WTC11 (cell line): ENCODE measurements around the gene TACC2. TPM values are rescaled to one million over a fixed set of nuclear protein-coding genes. Genes with fewer than 3 reads are reported as not detected.

Experiments
- ATAC-seq: fragments of 200-7000 bp; cut with Tn5 transposase; 2 replicates; pipeline ENCODE4 v1.10.0; 2021; ENCODE audit warnings: mild to moderate bottlenecking, moderate library complexity
- CTCF ChIA-PET: fragments of 300-600 bp; sonication (Branson Sonifier 250); formaldehyde crosslinking; loops from one replicate; lab custom pipeline; 2021; ENCODE audit warnings: antibody characterized with exemption; lab: Charles Lee
- POLR2A ChIA-PET: fragments of 350-600 bp; sonication (Branson Sonifier 250); formaldehyde crosslinking; loops from one replicate; lab custom pipeline; 2021; ENCODE audit warnings: antibody characterized with exemption; lab: Charles Lee
- DNase-seq: peaks from one replicate; pipeline ENCODE4 v3.0.0; 2021; ENCODE audit warnings: low spot score
- H3K27ac Mint-ChIP-seq: 2 replicates; pipeline ENCODE4 v1.8.0; 2021; ENCODE audit warnings: mixed read lengths
- H3K27me3 Mint-ChIP-seq: 2 replicates; pipeline ENCODE4 v1.8.0; 2021; ENCODE audit warnings: low read depth, mild to moderate bottlenecking, moderate library complexity, mixed read lengths
- H3K36me3 Mint-ChIP-seq: 2 replicates; pipeline ENCODE4 v1.8.0; 2021; ENCODE audit warnings: mixed read lengths
- H3K4me1 Mint-ChIP-seq: 2 replicates; pipeline ENCODE4 v1.8.0; 2022; ENCODE audit warnings: mixed read lengths
- H3K4me3 Mint-ChIP-seq: 2 replicates; pipeline ENCODE4 v1.8.0; 2021; ENCODE audit warnings: mild to moderate bottlenecking, moderate library complexity, mixed read lengths
- H3K9me3 Mint-ChIP-seq: 2 replicates; pipeline ENCODE4 v1.8.0; 2021; ENCODE audit warnings: mixed read lengths
- CTCF ChIP-seq: fragments of 200-600 bp; IDR thresholded peaks from 2 replicates; pipeline ENCODE4 v1.8.0; 2022; ENCODE audit warnings: antibody characterized with exemption
- E2F1 ChIP-seq: sonication (generic); formaldehyde crosslinking; IDR thresholded peaks from 2 replicates; pipeline ENCODE4 v1.8.0; 2022; ENCODE audit warnings: mild to moderate bottlenecking, missing genetic modification reagents
- EMX1 ChIP-seq: fragments of 250-450 bp; sonication (Bioruptor Pico); IDR thresholded peaks from 2 replicates; pipeline ENCODE4 v1.8.0; 2021; ENCODE audit warnings: mild to moderate bottlenecking
- ETV6 ChIP-seq: sonication (generic); formaldehyde crosslinking; IDR thresholded peaks from 2 replicates; pipeline ENCODE4 v1.8.1; 2022; ENCODE audit warnings: mild to moderate bottlenecking, missing genetic modification reagents
- GABPB1 ChIP-seq: sonication (generic); formaldehyde crosslinking; IDR thresholded peaks from 2 replicates; pipeline ENCODE4 v1.8.1; 2023; ENCODE audit warnings: mild to moderate bottlenecking, missing genetic modification reagents
- GRHL2 ChIP-seq: fragments of 250-450 bp; sonication (Bioruptor Pico); IDR thresholded peaks from 2 replicates; pipeline ENCODE4 v1.8.0; 2022; ENCODE audit warnings: mild to moderate bottlenecking, moderate library complexity; ENCODE audit not compliant: insufficient replicate concordance, severe bottlenecking
- HMGA2 ChIP-seq: fragments of 250-450 bp; sonication (Bioruptor Pico); IDR thresholded peaks from 2 replicates; pipeline ENCODE4 v1.4.0; 2021; ENCODE audit warnings: mild to moderate bottlenecking, moderate library complexity
- JUN ChIP-seq: sonication (generic); formaldehyde crosslinking; IDR thresholded peaks from 2 replicates; pipeline ENCODE4 v1.8.0; 2023; ENCODE audit warnings: mild to moderate bottlenecking, missing genetic modification reagents
- NR1H2 ChIP-seq: sonication (generic); formaldehyde crosslinking; IDR thresholded peaks from 2 replicates; pipeline ENCODE4 v1.9.0; 2021; ENCODE audit warnings: mild to moderate bottlenecking, moderate library complexity, missing genetic modification reagents
- PRRX2 ChIP-seq: fragments of 250-450 bp; sonication (Bioruptor Pico); IDR thresholded peaks from 2 replicates; pipeline ENCODE4 v1.8.0; 2021; ENCODE audit warnings: mild to moderate bottlenecking
- RORB ChIP-seq: fragments of 250-450 bp; sonication (Bioruptor Pico); IDR thresholded peaks from 2 replicates; pipeline ENCODE4 v1.9.0; 2021; ENCODE audit warnings: mild to moderate bottlenecking
- SMAD4 ChIP-seq: sonication (generic); formaldehyde crosslinking; IDR thresholded peaks from 2 replicates; pipeline ENCODE4 v1.8.0; 2022; ENCODE audit warnings: mild to moderate bottlenecking, missing genetic modification reagents
- TCF7 ChIP-seq: sonication (generic); formaldehyde crosslinking; IDR thresholded peaks from 2 replicates; pipeline ENCODE4 v1.8.0; 2022; ENCODE audit warnings: mild to moderate bottlenecking, low read depth, missing genetic modification reagents, moderate library complexity
- TEAD1 ChIP-seq: sonication (generic); formaldehyde crosslinking; IDR thresholded peaks from 2 replicates; pipeline ENCODE4 v1.8.0; 2022; ENCODE audit warnings: mild to moderate bottlenecking, missing genetic modification reagents
- total RNA-seq: library from RNA; stranded (reverse); gene quantifications from 3 replicates; pipeline ENCODE4 v1.2.3, GENCODE V29; 2021
- TF ChIP-seq, protein P1 (sequence below): fragments of 250-450 bp; sonication (Bioruptor Pico); IDR thresholded peaks from 2 replicates; pipeline ENCODE4 v2.1.2; 2022; ENCODE audit warnings: mild to moderate bottlenecking, moderate library complexity
- TF ChIP-seq, protein P2 (sequence below): sonication (generic); formaldehyde crosslinking; IDR thresholded peaks from 2 replicates; pipeline ENCODE4 v1.8.1; 2023; ENCODE audit warnings: mild to moderate bottlenecking, missing genetic modification reagents, moderate library complexity
- TF ChIP-seq, protein P3 (sequence below): sonication (generic); formaldehyde crosslinking; IDR thresholded peaks from 2 replicates; pipeline ENCODE4 v1.8.1; 2022; ENCODE audit warnings: low read depth, missing genetic modification reagents, borderline replicate concordance
- TF ChIP-seq, protein P4 (sequence below): sonication (generic); formaldehyde crosslinking; IDR thresholded peaks from 2 replicates; pipeline ENCODE4 v1.8.1; 2022; ENCODE audit warnings: mild to moderate bottlenecking, moderate library complexity, missing genetic modification reagents

The TACC2 gene
- total RNA-seq, 1 experiment from 2014 or later = 28.9 TPM

DNA sequence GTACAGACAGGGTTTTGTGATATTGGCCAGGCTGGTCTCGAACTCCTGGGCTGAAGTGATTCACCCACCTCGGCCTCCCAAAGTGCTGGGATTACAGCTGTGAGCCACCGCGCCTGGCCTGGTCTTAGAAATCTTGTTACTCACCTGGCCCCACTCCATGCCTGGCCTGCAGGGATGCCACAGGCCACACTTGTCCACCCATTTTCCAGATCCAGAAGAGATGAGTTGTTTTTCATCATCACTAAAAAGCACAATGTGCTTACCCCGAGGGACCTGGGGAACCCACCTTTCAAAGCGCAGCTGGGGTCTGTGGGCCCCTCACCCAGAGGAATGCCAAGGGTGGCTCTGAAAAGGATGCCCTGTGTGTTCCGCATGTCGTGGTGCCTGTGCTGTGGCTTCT, 134.2 kb downstream of the TACC2 start:
- no peaks in the 10 kb centered on the region for H3K36me3 Mint-ChIP-seq
- DNase-seq (no peak), ATAC-seq (no peak)
- no peak for TF ChIP-seq HMGA2 (CRISPR knock-in tag)
- TF ChIP-seq, protein P1, sequence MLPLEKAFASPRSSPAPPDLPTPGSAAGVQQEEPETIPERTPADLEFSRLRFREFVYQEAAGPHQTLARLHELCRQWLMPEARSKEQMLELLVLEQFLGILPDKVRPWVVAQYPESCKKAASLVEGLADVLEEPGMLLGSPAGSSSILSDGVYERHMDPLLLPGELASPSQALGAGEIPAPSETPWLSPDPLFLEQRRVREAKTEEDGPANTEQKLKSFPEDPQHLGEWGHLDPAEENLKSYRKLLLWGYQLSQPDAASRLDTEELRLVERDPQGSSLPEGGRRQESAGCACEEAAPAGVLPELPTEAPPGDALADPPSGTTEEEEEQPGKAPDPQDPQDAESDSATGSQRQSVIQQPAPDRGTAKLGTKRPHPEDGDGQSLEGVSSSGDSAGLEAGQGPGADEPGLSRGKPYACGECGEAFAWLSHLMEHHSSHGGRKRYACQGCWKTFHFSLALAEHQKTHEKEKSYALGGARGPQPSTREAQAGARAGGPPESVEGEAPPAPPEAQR (CRISPR knock-in tag) = no peak
- no peak for TF ChIP-seq SMAD4 (CRISPR knock-in tag)
- TF ChIP-seq ETV6 (CRISPR knock-in tag) = no peak
- no peak for TF ChIP-seq PRRX2 (CRISPR knock-in tag)
- no peak for TF ChIP-seq TCF7
- TF ChIP-seq, protein P2, sequence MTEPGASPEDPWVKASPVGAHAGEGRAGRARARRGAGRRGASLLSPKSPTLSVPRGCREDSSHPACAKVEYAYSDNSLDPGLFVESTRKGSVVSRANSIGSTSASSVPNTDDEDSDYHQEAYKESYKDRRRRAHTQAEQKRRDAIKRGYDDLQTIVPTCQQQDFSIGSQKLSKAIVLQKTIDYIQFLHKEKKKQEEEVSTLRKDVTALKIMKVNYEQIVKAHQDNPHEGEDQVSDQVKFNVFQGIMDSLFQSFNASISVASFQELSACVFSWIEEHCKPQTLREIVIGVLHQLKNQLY (CRISPR knock-in tag) = no peak
- no peak for TF ChIP-seq CTCF
- H3K4me3 Mint-ChIP-seq = no peak overlapping the region
- no peak overlapping the region for H3K27ac Mint-ChIP-seq
- H3K27me3 Mint-ChIP-seq = no peaks in the 10 kb centered on the region
- no peaks in the 10 kb centered on the region for H3K9me3 Mint-ChIP-seq
- ChIA-PET POLR2A (no interaction called here), CTCF (interaction anchor here (1.0 to 1.2 kb wide), 2 partner anchors 20 to 72 kb away, joined by 3 to 4 read pairs; no protein-coding TSS in a partner anchor)
- peaks cover 24% of the 10 kb centered on the region for H3K4me1 Mint-ChIP-seq

DNA sequence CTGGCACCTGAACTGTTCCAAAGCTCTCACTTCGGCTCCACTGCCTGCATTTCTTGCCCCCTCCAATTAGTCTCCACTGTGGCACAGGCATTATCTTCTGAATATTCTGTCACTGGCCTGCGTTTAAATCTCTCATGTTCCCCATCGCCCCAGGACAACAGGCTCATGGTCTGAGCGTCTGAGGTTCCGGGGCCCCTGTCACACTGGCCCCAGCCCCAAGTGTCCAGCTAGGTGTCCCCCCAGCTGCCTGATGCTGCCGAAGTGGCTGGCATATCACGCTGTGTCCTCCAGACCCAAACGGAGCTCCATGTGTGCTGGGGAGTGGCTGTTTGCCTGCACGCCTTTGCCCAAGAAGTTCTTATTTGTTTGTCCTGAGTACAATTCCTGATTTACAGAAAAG, 135.4 kb downstream of the TACC2 start:
- Mint-ChIP-seq H3K4me3 (no peak overlapping the region), H3K4me1 (peaks cover 24% of the 10 kb centered on the region), H3K27ac (peak overlapping the region; percentile 59; the same call in 1 of the 2 replicates), H3K27me3 (no peaks in the 10 kb centered on the region), H3K9me3 (no peaks in the 10 kb centered on the region), H3K36me3 (no peaks in the 10 kb centered on the region)
- DNase-seq = no peak
- POLR2A ChIA-PET = no interaction called here
- CTCF ChIA-PET = interaction anchor here (1.2 to 1.7 kb wide), 2 partner anchors 19 to 73 kb away, joined by 3 to 4 read pairs; no protein-coding TSS in a partner anchor
- no peak for ATAC-seq
- no peak for TF ChIP-seq GRHL2 (CRISPR knock-in tag)
- TF ChIP-seq, protein P3, sequence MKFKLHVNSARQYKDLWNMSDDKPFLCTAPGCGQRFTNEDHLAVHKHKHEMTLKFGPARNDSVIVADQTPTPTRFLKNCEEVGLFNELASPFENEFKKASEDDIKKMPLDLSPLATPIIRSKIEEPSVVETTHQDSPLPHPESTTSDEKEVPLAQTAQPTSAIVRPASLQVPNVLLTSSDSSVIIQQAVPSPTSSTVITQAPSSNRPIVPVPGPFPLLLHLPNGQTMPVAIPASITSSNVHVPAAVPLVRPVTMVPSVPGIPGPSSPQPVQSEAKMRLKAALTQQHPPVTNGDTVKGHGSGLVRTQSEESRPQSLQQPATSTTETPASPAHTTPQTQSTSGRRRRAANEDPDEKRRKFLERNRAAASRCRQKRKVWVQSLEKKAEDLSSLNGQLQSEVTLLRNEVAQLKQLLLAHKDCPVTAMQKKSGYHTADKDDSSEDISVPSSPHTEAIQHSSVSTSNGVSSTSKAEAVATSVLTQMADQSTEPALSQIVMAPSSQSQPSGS (CRISPR knock-in tag) = no peak
- no peak for TF ChIP-seq RORB (CRISPR knock-in tag)
- no peak for TF ChIP-seq EMX1 (CRISPR knock-in tag)
- TF ChIP-seq, protein P4, sequence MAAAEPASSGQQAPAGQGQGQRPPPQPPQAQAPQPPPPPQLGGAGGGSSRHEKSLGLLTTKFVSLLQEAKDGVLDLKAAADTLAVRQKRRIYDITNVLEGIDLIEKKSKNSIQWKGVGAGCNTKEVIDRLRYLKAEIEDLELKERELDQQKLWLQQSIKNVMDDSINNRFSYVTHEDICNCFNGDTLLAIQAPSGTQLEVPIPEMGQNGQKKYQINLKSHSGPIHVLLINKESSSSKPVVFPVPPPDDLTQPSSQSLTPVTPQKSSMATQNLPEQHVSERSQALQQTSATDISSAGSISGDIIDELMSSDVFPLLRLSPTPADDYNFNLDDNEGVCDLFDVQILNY (CRISPR knock-in tag) = no peak

GRCh38 chr10:122124808-122125207, 135.8 kb downstream of the TACC2 start:
- H3K9me3 Mint-ChIP-seq = no peaks in the 10 kb centered on the region
- no peaks in the 10 kb centered on the region for H3K27me3 Mint-ChIP-seq
- H3K4me1 Mint-ChIP-seq = peaks cover 24% of the 10 kb centered on the region
- no peak for ATAC-seq
- peak overlapping the region; percentile 59; the same call in 1 of the 2 replicates for H3K27ac Mint-ChIP-seq
- ChIA-PET POLR2A (no interaction called here), CTCF (interaction anchor here (1.3 to 1.7 kb wide), 2 partner anchors 12 to 18 kb away, joined by 3 read pairs; no protein-coding TSS in a partner anchor)
- TF ChIP-seq RORB (CRISPR knock-in tag) = no peak
- TF ChIP-seq TEAD1 (CRISPR knock-in tag) = no peak
- TF ChIP-seq JUN (CRISPR knock-in tag) = no peak
- no peak for TF ChIP-seq E2F1 (CRISPR knock-in tag)
- no peak for TF ChIP-seq GABPB1 (CRISPR knock-in tag)
- no peak for TF ChIP-seq NR1H2 (CRISPR knock-in tag)
- TF ChIP-seq PRRX2 (CRISPR knock-in tag) = no peak
- H3K4me3 Mint-ChIP-seq = no peak overlapping the region
- no peaks in the 10 kb centered on the region for H3K36me3 Mint-ChIP-seq
- no peak for DNase-seq
